HCT116 (cell line): Measurements from ENCODE around the gene AMPD3. TPM values are rescaled to one million over a fixed set of nuclear protein-coding genes. Genes with fewer than 3 reads are reported as not detected.

Experiments
- ATAC-seq: fragments of 200-7000 bp; cut with Tn5 transposase; 2 replicates; pipeline ENCODE4 v1.9.1; 2020; ENCODE audit warnings: mild to moderate bottlenecking, moderate library complexity
- BruUV-seq: library from RNA; stranded (reverse); fragments of 400-500 nt; replicated peaks from 2 replicates; lab custom pipeline; 2021; lab: Mats Ljungman, UMichigan
- CTCF ChIA-PET: fragments of 300-600 bp; sonication (Branson Sonifier 250); formaldehyde crosslinking; loops from one replicate; lab custom pipeline; 2021; ENCODE audit warnings: antibody characterized with exemption; lab: Charles Lee
- POLR2A ChIA-PET: fragments of 300-600, 350-600 bp; sonication (Branson Sonifier 250); formaldehyde crosslinking; loops from one replicate; lab custom pipeline; 2021; ENCODE audit warnings: antibody characterized with exemption; lab: Charles Lee
- RAD21 ChIA-PET, 2 experiments: fragments of 300-600 bp; sonication (Branson Sonifier 250); formaldehyde crosslinking; loops; one replicate each; lab custom pipeline; 2023; ENCODE audit warnings: low total read pairs in 2 of 2; ENCODE audit not compliant: uncharacterized antibody in 2 of 2, unreplicated experiment in 2 of 2, low non-redundant PET in 1 of 2; lab: Charles Lee
- DNase-seq: peaks from one replicate; pipeline ENCODE4 v3.0.0-alpha.2; 2010; ENCODE audit warnings: low read depth, low spot score
- H2AFZ ChIP-seq: fragments of 200-600 bp; shearing (Covaris generic), sonication (generic); 2 replicates; pipeline ENCODE4 v1.6.1; 2017; ENCODE audit warnings: low read depth, mixed run types, mixed read lengths, antibody characterized with exemption, low read length; ENCODE audit not compliant: poor library complexity, severe bottlenecking
- H3K27ac ChIP-seq: 2 replicates; pipeline ENCODE4 v1.5.1; 2012; ENCODE audit warnings: low read depth, low read length
- H3K27me3 ChIP-seq: fragments of 200-600 bp; sonication (generic); 2 replicates; pipeline ENCODE4 v1.6.1; 2016; ENCODE audit warnings: mixed run types, low read length, mixed read lengths; ENCODE audit not compliant: insufficient read depth
- H3K36me3 ChIP-seq, 2 experiments: fragments of 200-500 bp in 1 of 2; fragments of 200-600 bp in 1 of 2; sonication (Bioruptor generic) in 1 of 2; sonication (generic) in 1 of 2; 2 replicates each; pipeline versions ENCODE4 v1.5.1 to v1.6.1; 2014 to 2016; ENCODE audit warnings: low read length in 2 of 2, inconsistent platforms in 1 of 2, mixed read lengths in 1 of 2, mixed run types in 1 of 2; ENCODE audit not compliant: insufficient read depth in 2 of 2, control insufficient read depth in 1 of 2
- H3K4me1 ChIP-seq, 2 experiments: fragments of 200-600 bp in 1 of 2; sonication (generic) in 1 of 2; 2 replicates each; pipeline versions ENCODE4 v1.5.1 to v1.6.1; 2012 to 2017; ENCODE audit warnings: low read length in 2 of 2, inconsistent platforms in 1 of 2, mild to moderate bottlenecking in 1 of 2, mixed read lengths in 1 of 2, mixed run types in 1 of 2, moderate library complexity in 1 of 2; ENCODE audit not compliant: insufficient read depth in 2 of 2, control insufficient read depth in 1 of 2
- H3K4me2 ChIP-seq: fragments of 200-600 bp; sonication (generic); 2 replicates; pipeline ENCODE4 v1.6.1; 2017; ENCODE audit warnings: mixed run types, low read length, mixed read lengths
- H3K4me3 ChIP-seq, 2 experiments: fragments of 200-600 bp in 1 of 2; sonication (generic) in 1 of 2; replicated peaks in 1 of 2; 2 replicates each; pipeline ENCODE4 v1.5.1; 2011 to 2016; ENCODE audit warnings: low read length in 2 of 2, control low read depth in 1 of 2, low read depth in 1 of 2, mild to moderate bottlenecking in 1 of 2, mixed read lengths in 1 of 2, mixed run types in 1 of 2
- H3K79me2 ChIP-seq: fragments of 200-600 bp; sonication (generic); 2 replicates; pipeline ENCODE4 v1.6.1; 2017; ENCODE audit warnings: mild to moderate bottlenecking, mixed run types, low read length, moderate library complexity, mixed read lengths; ENCODE audit not compliant: insufficient read depth
- H3K9ac ChIP-seq: fragments of 200-600 bp; sonication (generic); 2 replicates; pipeline ENCODE4 v1.6.1; 2016; ENCODE audit warnings: low read length, mixed read lengths
- H3K9me2 ChIP-seq: fragments of 200-600 bp; sonication (generic), shearing (Covaris generic); 2 replicates; pipeline ENCODE4 v1.6.1; 2017; ENCODE audit warnings: mixed run types, mild to moderate bottlenecking, moderate library complexity; ENCODE audit not compliant: insufficient read depth
- H3K9me3 ChIP-seq, 2 experiments: fragments of 200-500 bp in 1 of 2; fragments of 200-600 bp in 1 of 2; sonication (Bioruptor generic) in 1 of 2; sonication (generic) in 1 of 2; 2 replicates each; pipeline ENCODE4 v1.6.1; 2014 to 2017; ENCODE audit warnings: low read length in 2 of 2, mixed read lengths in 2 of 2, inconsistent platforms in 1 of 2, low read depth in 1 of 2, mild to moderate bottlenecking in 1 of 2, mixed run types in 1 of 2, moderate library complexity in 1 of 2; ENCODE audit not compliant: control insufficient read depth in 1 of 2, insufficient read depth in 1 of 2
- H4K20me1 ChIP-seq: fragments of 200-600 bp; sonication (generic), shearing (Covaris generic); 2 replicates; pipeline ENCODE4 v1.6.1; 2017; ENCODE audit warnings: mixed run types, mild to moderate bottlenecking, moderate library complexity; ENCODE audit not compliant: insufficient read depth
- CBX3 ChIP-seq: IDR thresholded peaks from 2 replicates; pipeline ENCODE4 v1.6.1; 2012; ENCODE audit warnings: low read depth
- CTCF ChIP-seq, 3 experiments: fragments of 200-600 bp in 1 of 3; sonication (generic) in 1 of 3; IDR thresholded peaks in 2 of 3; conservative IDR thresholded peaks in 1 of 3; 2 replicates each; pipeline ENCODE4 v1.5.1; 2012 to 2017; ENCODE audit warnings: low read depth in 2 of 3, low read length in 2 of 3, antibody characterized with exemption in 1 of 3, borderline replicate concordance in 1 of 3, control low read depth in 1 of 3, mild to moderate bottlenecking in 1 of 3, mixed read lengths in 1 of 3, mixed run types in 1 of 3, moderate library complexity in 1 of 3; ENCODE audit not compliant: insufficient read depth in 1 of 3
- EZH2 ChIP-seq: fragments of 200-600 bp; sonication (generic); IDR thresholded peaks from 2 replicates; pipeline ENCODE4 v1.6.1; 2017; ENCODE audit warnings: antibody characterized with exemption, mixed run types
- FOSL1 ChIP-seq: IDR thresholded peaks from 2 replicates; pipeline ENCODE4 v1.6.1; 2012; ENCODE audit warnings: low read depth
- RAD21 ChIP-seq: IDR thresholded peaks from 2 replicates; pipeline ENCODE4 v1.6.1; 2012; ENCODE audit warnings: low read depth, mild to moderate bottlenecking
- YY1 ChIP-seq: IDR thresholded peaks from 2 replicates; pipeline ENCODE4 v1.6.1; 2011; ENCODE audit warnings: low read length, low read depth, moderate library complexity, mild to moderate bottlenecking; ENCODE audit not compliant: insufficient replicate concordance; ENCODE audit errors: extremely low read depth
- intact Hi-C: fragments of 100-400 bp; cut with micrococcal nuclease; formaldehyde crosslinking; loops from 2 replicates; pipeline ENCODE4 v1.10.0; 2022
- total RNA-seq: library from RNA; stranded (reverse); gene quantifications from one replicate; pipeline ENCODE4 v1.2.1, GENCODE V29; 2021; ENCODE audit not compliant: unreplicated experiment

AMPD3 gene
- total RNA-seq, 1 experiment from 2014 or later: 25.9 TPM

GRCh38 chr11:10518123-10518522 is 63.1 kb downstream of the AMPD3 start:
- CTCF ChIA-PET: interaction anchor here (1.6 kb wide), 1 partner anchor 23 kb away, joined by 3 read pairs; the partner anchor contains the start of gene RNF141
- H3K9ac ChIP-seq: no peak overlapping the region

GRCh38 chr11:10518891-10519290 is 63.8 kb downstream of the AMPD3 start:
- ATAC-seq: no peak
- TF ChIP-seq EZH2: no peak
- no peak for TF ChIP-seq YY1
- TF ChIP-seq CBX3: no peak
- no peak for TF ChIP-seq FOSL1
- no peak for TF ChIP-seq CTCF (IDR thresholded peaks at IDR 0.05 in 2 of 3, conservative IDR thresholded peaks at IDR 0.05 in 1 of 3; ENCODE audit: borderline replicate concordance in 1 of 3, insufficient read depth in 1 of 3, low read depth in 2 of 3, low read length in 2 of 3)
- TF ChIP-seq, all 23 proteins: peak for 0

More at GRCh38 chr11:10518123-10518522, 63.1 kb downstream of the AMPD3 start:
- no peak overlapping the region for H3K27ac ChIP-seq
- BruUV-seq: no TSS peak
- RAD21 ChIA-PET: no interaction called here
- H3K27me3 ChIP-seq: no peaks in the 10 kb centered on the region
- peaks cover 13 to 71% of the 10 kb centered on the region in 2 experiments for H3K4me1 ChIP-seq
- H2AFZ ChIP-seq: no peak overlapping the region
- no peaks in the 10 kb centered on the region for H4K20me1 ChIP-seq
- peaks cover 73% of the 10 kb centered on the region for H3K79me2 ChIP-seq
- peaks cover 15 to 54% of the 10 kb centered on the region in 2 experiments; a peak in 3 of 4 replicates for H3K36me3 ChIP-seq
- TF ChIP-seq RAD21: no peak
- TF ChIP-seq, all 23 proteins: peak for 0
- H3K4me3 ChIP-seq: no peak overlapping the region
- POLR2A ChIA-PET: no interaction called here
- intact Hi-C loops: no loop called here
- H3K9me3 ChIP-seq: no peaks in the 10 kb centered on the region
- ATAC-seq (no peak), DNase-seq (no peak)
- H3K4me2 ChIP-seq: no peak overlapping the region
- H3K9me2 ChIP-seq: no peaks in the 10 kb centered on the region

More at GRCh38 chr11:10518891-10519290, 63.8 kb downstream of the AMPD3 start:
- POLR2A ChIA-PET: no interaction called here
- no peak for DNase-seq
- H3K27ac ChIP-seq: no peak overlapping the region
- no peaks in the 10 kb centered on the region for H4K20me1 ChIP-seq
- H3K9me3 ChIP-seq: no peaks in the 10 kb centered on the region
- peaks cover 17 to 59% of the 10 kb centered on the region in 2 experiments; a peak in 3 of 4 replicates for H3K36me3 ChIP-seq
- no peaks in the 10 kb centered on the region for H3K9me2 ChIP-seq
- no peak overlapping the region for H3K4me3 ChIP-seq
- peaks cover 77% of the 10 kb centered on the region for H3K79me2 ChIP-seq
- RAD21 ChIA-PET: no interaction called here
- H3K9ac ChIP-seq: no peak overlapping the region
- CTCF ChIA-PET: no interaction called here
- no peaks in the 10 kb centered on the region for H3K27me3 ChIP-seq
- no TSS peak for BruUV-seq
- no peak overlapping the region for H2AFZ ChIP-seq
- H3K4me1 ChIP-seq: peaks cover 13 to 75% of the 10 kb centered on the region in 2 experiments
- H3K4me2 ChIP-seq: no peak overlapping the region
- intact Hi-C loops: no loop called here
